Cortex of kidney (tissue), 1 donor: ENCODE results near the gene AR.

Source experiments
- DNase-seq: peaks from one replicate; lab custom pipeline; 2025; lab: John Stamatoyannopoulos, UW

AR gene

GRCh38 chrX:67543818-67544217, at the start of gene AR:
Gene AR (plus strand): TSS chrX:67544021. CDS start chrX:67545147, 1,126 bp downstream.
- peak; percentile 2 for DNase-seq

GRCh38 chrX:67500617-67501016, 43.2 kb upstream of the AR start:
- DNase-seq, result no peak

GRCh38 chrX:67503004-67503403, 40.8 kb upstream of the AR start:
- DNase-seq, result no peak

GRCh38 chrX:67503453-67503852, 40.4 kb upstream of the AR start:
- no peak for DNase-seq

GRCh38 chrX:67520671-67521070, 23.1 kb upstream of the AR start:
- no peak for DNase-seq

GRCh38 chrX:67523002-67523681, 20.7 kb upstream of the AR start:
- no peak for DNase-seq

- DNase-seq, result no peak
Measured at GRCh38 chrX:67523932-67524331, 19.9 kb upstream of the AR start.

- no peak for DNase-seq
Measured at GRCh38 chrX:67524428-67524827, 19.4 kb upstream of the AR start.

GRCh38 chrX:67524950-67525691, 18.7 kb upstream of the AR start:
- DNase-seq, result no peak

- no peak for DNase-seq
Measured at GRCh38 chrX:67536564-67536963, 7.3 kb upstream of the AR start.

- DNase-seq, result no peak
Measured at GRCh38 chrX:67538383-67538782, 5.4 kb upstream of the AR start.

GRCh38 chrX:67544281-67545035, 637 bp downstream of the AR start:
- DNase-seq, result no peak

- DNase-seq, result no peak
Measured at GRCh38 chrX:67545036-67545821, 1.4 kb downstream of the AR start.

GRCh38 chrX:67545893-67546495, 2.2 kb downstream of the AR start:
- DNase-seq, result no peak

GRCh38 chrX:67546496-67547423, 2.9 kb downstream of the AR start:
- DNase-seq, result no peak

- no peak for DNase-seq
Measured at GRCh38 chrX:67555578-67556203, 11.9 kb downstream of the AR start.

GRCh38 chrX:67558267-67558666, 14.4 kb downstream of the AR start:
- DNase-seq, result no peak

- no peak for DNase-seq
Measured at GRCh38 chrX:67563469-67564448, 19.9 kb downstream of the AR start.

- DNase-seq, result no peak
Measured at GRCh38 chrX:67564475-67564874, 20.7 kb downstream of the AR start.
